NOMO-1 (cell line): Measurements from ENCODE around the gene PARD6B.
"Not testable (repeated sequence)": the region's sequence is repeated elsewhere in the genome, so short reads cannot be mapped to it uniquely, and the experiment has no call there.

Experiments
- DNase-seq, 2 experiments: peaks; one replicate each; lab custom pipeline; 2025; ENCODE audit not compliant: unreplicated experiment in 2 of 2; lab: John Stamatoyannopoulos, UW

Gene PARD6B

DNA sequence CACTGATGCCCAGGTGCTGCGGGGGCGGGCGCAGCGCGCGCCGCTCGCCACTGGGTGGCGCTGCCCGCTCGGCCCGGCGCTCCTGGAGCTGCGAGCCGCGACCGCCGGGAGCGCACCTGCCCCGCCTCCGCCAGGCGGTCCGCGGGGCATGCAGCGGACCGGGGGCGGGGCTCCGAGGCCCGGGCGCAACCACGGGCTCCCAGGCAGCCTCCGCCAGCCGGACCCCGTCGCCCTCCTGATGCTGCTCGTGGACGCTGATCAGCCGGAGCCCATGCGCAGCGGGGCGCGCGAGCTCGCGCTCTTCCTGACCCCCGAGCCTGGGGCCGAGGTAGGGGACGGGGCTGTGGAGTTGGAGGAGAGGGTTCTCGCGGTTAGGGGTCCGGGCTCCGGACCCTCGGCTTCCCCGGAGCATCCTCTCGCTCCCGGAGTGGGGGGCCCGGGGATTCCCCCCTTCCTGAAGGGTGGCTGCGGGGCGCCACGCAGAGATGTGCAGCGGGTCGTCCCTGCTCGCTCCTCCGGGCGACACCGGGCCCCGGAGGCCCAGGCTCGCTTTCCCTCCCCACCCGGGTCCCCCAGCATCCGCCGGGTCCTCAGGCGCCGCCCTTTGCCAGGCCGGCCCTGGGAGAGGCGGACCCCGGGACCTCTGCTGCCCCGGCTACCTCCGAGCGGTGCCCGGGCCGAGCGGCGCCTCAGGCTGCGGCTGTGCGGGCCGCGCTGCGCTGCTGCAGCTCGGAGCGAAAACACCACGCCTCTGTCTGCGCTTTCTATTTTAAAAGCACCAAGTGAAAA, 63.7 kb downstream of the PARD6B start, which contains the start of gene BCAS4:
BCAS4 (plus strand) TSS at position 216 of the 789 bp plus-strand sequence; CDS start at position 239, 23 bp downstream.
- peak; percentile 64 to 76 for DNase-seq

- no peak for DNase-seq
Observed at GRCh38 chr20:50797142-50797541, 65.8 kb downstream of the PARD6B start.

- DNase-seq, result no peak
Observed at GRCh38 chr20:50798650-50799049, 67.3 kb downstream of the PARD6B start.

- DNase-seq, result no peak
Observed at GRCh38 chr20:50799176-50799889, 68.0 kb downstream of the PARD6B start.

DNA sequence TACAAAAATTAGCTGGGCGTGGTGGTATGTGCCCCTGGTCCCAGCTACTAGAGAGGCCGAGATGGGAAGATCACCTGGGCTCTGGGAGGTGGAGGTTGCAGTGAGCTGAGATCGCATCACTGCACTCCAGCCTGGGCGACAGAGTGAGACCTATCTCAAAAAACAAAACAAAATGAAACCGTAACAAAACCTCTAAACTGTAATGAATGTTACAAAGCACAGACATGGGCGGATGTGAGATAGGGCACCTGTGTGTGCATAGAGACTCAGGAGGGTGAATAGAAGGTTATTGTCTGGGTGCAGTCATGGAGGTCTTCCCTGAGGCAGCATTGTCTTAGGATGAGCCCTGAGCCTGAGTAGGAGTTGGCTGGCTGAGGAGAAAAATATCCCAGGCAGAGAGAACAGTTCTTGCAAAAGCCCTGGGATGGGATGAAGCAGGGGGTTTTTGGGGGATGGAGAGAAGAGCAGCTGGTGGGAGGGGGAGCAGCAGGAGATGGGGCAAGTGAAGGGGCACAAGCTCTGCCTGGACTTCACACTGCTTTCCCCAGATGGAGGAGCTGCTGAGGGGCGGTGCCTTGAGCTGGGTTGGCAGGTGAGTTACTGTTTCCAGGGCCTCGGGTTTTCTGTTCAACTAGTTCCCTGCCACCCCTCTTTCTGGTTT, 68.6 kb downstream of the PARD6B start:
- DNase-seq, result no peak

- not testable (repeated sequence) for DNase-seq
Observed at GRCh38 chr20:50800986-50801746, 69.8 kb downstream of the PARD6B start.

DNA sequence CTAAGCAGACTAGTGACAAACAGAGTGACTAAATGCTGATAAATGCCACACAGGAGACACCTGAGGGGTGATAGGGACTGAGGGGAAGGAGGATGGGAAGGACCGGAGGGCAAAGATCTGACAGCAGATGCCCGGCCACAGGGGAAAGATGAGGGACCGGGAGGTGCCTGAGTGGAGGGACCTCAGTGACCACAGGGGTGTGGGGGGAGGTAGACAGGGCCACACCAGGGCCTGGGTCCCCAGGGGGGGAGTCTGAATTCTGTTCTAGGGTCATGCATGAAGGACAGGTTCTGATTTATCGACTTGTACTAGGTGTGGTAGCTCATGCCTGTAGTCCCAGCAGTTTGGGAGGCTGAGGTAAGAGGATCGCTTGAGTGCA, 70.4 kb downstream of the PARD6B start:
- no peak for DNase-seq

GRCh38 chr20:50802289-50802688, 70.9 kb downstream of the PARD6B start:
- no peak for DNase-seq

GRCh38 chr20:50804437-50805348, 73.3 kb downstream of the PARD6B start:
- DNase-seq, result peak in 1 of 2 experiments; percentile 9

- DNase-seq, result no peak
Observed at GRCh38 chr20:50805349-50805684, 73.9 kb downstream of the PARD6B start.

DNA sequence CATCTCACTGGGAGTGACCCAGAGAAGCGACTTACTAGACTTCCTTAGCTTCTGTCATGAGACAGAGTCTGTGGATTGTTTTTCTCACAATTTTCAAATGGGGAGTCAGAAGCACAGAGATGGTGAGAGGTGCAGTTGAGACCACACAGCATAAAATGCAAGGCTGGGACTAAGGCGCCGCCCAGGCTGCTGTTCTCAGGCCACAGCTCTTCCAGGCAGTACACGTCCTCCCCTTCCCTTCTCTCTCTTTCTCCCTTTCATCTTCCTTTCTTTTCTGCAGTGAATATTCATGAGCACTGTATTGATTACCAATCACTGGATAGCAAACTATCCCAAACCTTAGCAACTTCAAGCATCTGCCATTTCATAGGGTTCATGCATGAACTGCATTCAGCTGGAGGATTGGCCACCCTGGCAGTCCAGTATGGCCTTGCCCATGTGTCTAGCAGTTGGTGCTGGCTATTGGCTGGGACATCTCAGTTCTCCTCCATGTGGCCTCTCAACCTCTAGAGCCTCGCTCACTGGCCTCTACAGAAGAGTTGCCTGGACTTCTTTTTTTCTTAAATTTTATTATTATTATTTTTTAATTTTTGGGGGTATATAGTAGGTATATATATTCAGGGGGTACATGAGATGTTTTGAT, 74.9 kb downstream of the PARD6B start:
- no peak for DNase-seq
